ENCODE measurements around the gene IL21R. TPM values are rescaled to one million over a fixed set of nuclear protein-coding genes. Genes with fewer than 3 reads are reported as not detected.

Gene IL21R
- total RNA-seq, 1 donor from 2014 or later: 0.98 TPM

- Histone ChIP-seq H3K27me3 (no peaks in the 10 kb centered on the region), H3K4me3 (no peak overlapping the region), H3K27ac (no peak overlapping the region), H3K36me3 (peaks cover 0 to 94% of the 10 kb centered on the region in 2 donors), H3K4me1 (peaks cover 13% of the 10 kb centered on the region), H3K9me3 (no peaks in the 10 kb centered on the region)
- no peak for TF ChIP-seq POLR2A (IDR thresholded peaks at IDR 0.05)
- no peak for TF ChIP-seq CTCF (IDR thresholded peaks at IDR 0.05)
- intact Hi-C loops (cut with DNase I): no loop called here
- no peak for DNase-seq (ENCODE audit: extremely low spot score in 2 of 2)
These were observed 63.5 kb downstream of the IL21R start for GRCh38 chr16:27465483-27465879.

- peaks cover 0 to 96% of the 10 kb centered on the region in 2 donors for H3K36me3 ChIP-seq
- intact Hi-C loops (cut with DNase I): no loop called here
These were observed 67.1 kb downstream of the IL21R start for GRCh38 chr16:27468941-27469531.

GRCh38 chr16:27470567-27471431 is 68.8 kb downstream of the IL21R start:
- no peak for DNase-seq (ENCODE audit: extremely low spot score in 2 of 2)
- TF ChIP-seq CTCF (IDR thresholded peaks at IDR 0.05): no peak
- no peak for TF ChIP-seq POLR2A (IDR thresholded peaks at IDR 0.05)
- TF ChIP-seq POLR2AphosphoS5 (IDR thresholded peaks at IDR 0.05; ENCODE audit: insufficient read depth in 1 of 2, low read depth in 1 of 2): no peak
- no peaks in the 10 kb centered on the region for H3K9me3 ChIP-seq
- intact Hi-C loops (cut with DNase I): no loop called here
- H3K4me1 ChIP-seq: no peaks in the 10 kb centered on the region
- no peaks in the 10 kb centered on the region for H3K27me3 ChIP-seq
- H3K4me3 ChIP-seq: no peak overlapping the region
- no peak overlapping the region for H3K27ac ChIP-seq
- H3K36me3 ChIP-seq: peaks cover 3 to 94% of the 10 kb centered on the region in 2 donors

More at GRCh38 chr16:27468941-27469531, 67.1 kb downstream of the IL21R start:
- no peak for TF ChIP-seq CTCF (IDR thresholded peaks at IDR 0.05)
- TF ChIP-seq POLR2AphosphoS5 (IDR thresholded peaks at IDR 0.05; ENCODE audit: insufficient read depth in 1 of 2, low read depth in 1 of 2): no peak
- no peak for TF ChIP-seq POLR2A (IDR thresholded peaks at IDR 0.05)
- Histone ChIP-seq H3K9me3 (no peaks in the 10 kb centered on the region), H3K4me3 (no peak overlapping the region), H3K27ac (no peak overlapping the region), H3K27me3 (no peaks in the 10 kb centered on the region), H3K4me1 (no peaks in the 10 kb centered on the region)
- DNase-seq (ENCODE audit: extremely low spot score in 2 of 2): no peak

- Histone ChIP-seq H3K4me1 (no peaks in the 10 kb centered on the region), H3K27me3 (no peaks in the 10 kb centered on the region), H3K27ac (no peak overlapping the region), H3K4me3 (no peak overlapping the region), H3K36me3 (peaks cover 4 to 94% of the 10 kb centered on the region in 2 donors), H3K9me3 (no peaks in the 10 kb centered on the region)
- no peak for TF ChIP-seq POLR2AphosphoS5 (IDR thresholded peaks at IDR 0.05; ENCODE audit: insufficient read depth in 1 of 2, low read depth in 1 of 2)
- TF ChIP-seq POLR2A (IDR thresholded peaks at IDR 0.05): no peak
- no peak for TF ChIP-seq CTCF (IDR thresholded peaks at IDR 0.05)
- no peak for DNase-seq (ENCODE audit: extremely low spot score in 2 of 2)
- intact Hi-C loops (cut with DNase I): no loop called here
These were observed 69.7 kb downstream of the IL21R start for GRCh38 chr16:27471661-27472060.

All from vagina (tissue), 2 donors.